ENCODE data around the gene ADCY4. TPM values are rescaled to one million over a fixed set of nuclear protein-coding genes. Genes with fewer than 3 reads are reported as not detected.
A peak's percentile ranks its signal among the peaks of the same experiment; 100 is the strongest.

ADCY4 gene
- total and polyA plus RNA-seq, 2 of the 13 experiments (the other 11 are each of a cell fraction or from before 2014, with no cell fraction given) = 0.03 TPM; not detected in 1

- TF ChIP-seq NFYB (CRISPR knock-in tag; IDR thresholded peaks at IDR 0.05) (peak; percentile 53), ZNF280D (CRISPR knock-in tag; IDR thresholded peaks at IDR 0.05) (peak; percentile 98), ZXDC (CRISPR knock-in tag; IDR thresholded peaks at IDR 0.05) (peak; percentile 98), SP5 (CRISPR knock-in tag; IDR thresholded peaks at IDR 0.05; ENCODE audit: borderline replicate concordance, low read depth) (peak; percentile 60; the same call in 1 of the 2 replicates), ZNF180 (CRISPR knock-in tag; IDR thresholded peaks at IDR 0.05; ENCODE audit: borderline replicate concordance, low read depth) (peak; percentile 91; the same call in 1 of the 2 replicates), PRMT3 (CRISPR knock-in tag; IDR thresholded peaks at IDR 0.05; ENCODE audit: borderline replicate concordance, low read depth) (peak; percentile 82; the same call in 1 of the 2 replicates), TFDP1 (CRISPR knock-in tag; IDR thresholded peaks at IDR 0.05; ENCODE audit: borderline replicate concordance) (peak; percentile 97; the same call in 1 of the 2 replicates), ZHX1 (CRISPR knock-in tag; IDR thresholded peaks at IDR 0.05; ENCODE audit: low read depth) (peak; percentile 98), ZNF670 (CRISPR knock-in tag; IDR thresholded peaks at IDR 0.05; ENCODE audit: borderline replicate concordance) (no peak; the same call in 1 of the 2 replicates), TBX3 (IDR thresholded peaks at IDR 0.05; ENCODE audit: borderline replicate concordance) (peak; percentile 66), ZSCAN29 (CRISPR knock-in tag; conservative IDR thresholded peaks at IDR 0.05) (peak; percentile 92), ATF5 (CRISPR knock-in tag; IDR thresholded peaks at IDR 0.05; ENCODE audit: low read depth) (peak; percentile 97), HHEX (CRISPR knock-in tag; IDR thresholded peaks at IDR 0.05) (peak; percentile 60; the same call in 1 of the 2 replicates), HBP1 (CRISPR knock-in tag; IDR thresholded peaks at IDR 0.05; ENCODE audit: low read depth) (peak; percentile 99)
These were observed 63.6 kb downstream of the ADCY4 start, which contains the start of gene RABGGTA (continued) for GRCh38 chr14:24271134-24271833.

Measured in HepG2 (cell line).